Loucy (cell line): ENCODE measurements around the gene STK38L.

Experiments
- EZH2phosphoT487 ChIP-seq: fragments of 200-600 bp; IDR thresholded peaks from 2 replicates; pipeline ENCODE4 v1.6.1; 2018; ENCODE audit warnings: antibody characterized with exemption, mild to moderate bottlenecking, moderate library complexity, borderline replicate concordance
- TF ChIP-seq, protein P1 (sequence below): fragments of 200-600 bp; sonication (generic); conservative IDR thresholded peaks from 2 replicates; pipeline ENCODE4 v1.5.1; 2014; ENCODE audit warnings: mild to moderate bottlenecking, antibody characterized with exemption, low read length

DNA sequence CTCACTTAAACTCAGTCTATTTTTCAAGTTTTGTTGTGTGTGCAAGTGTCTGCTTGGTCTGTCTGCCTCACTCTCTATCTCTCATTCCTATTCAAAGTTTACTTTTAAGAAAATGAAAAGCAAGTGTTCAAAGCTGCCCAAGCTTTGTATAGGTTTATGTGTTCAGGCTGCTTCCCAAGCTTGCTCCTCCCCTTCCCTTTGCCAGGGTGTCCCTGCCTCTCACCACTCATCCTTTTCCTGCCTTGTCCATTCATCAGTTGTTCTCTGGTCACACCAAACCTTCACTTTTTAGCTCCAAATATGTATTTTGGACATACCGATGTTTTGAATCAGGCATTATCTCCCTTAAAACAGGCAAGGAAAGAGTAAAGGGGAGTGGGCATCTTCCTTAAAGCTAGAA lies 41.3 kb downstream of the STK38L start:
- TF ChIP-seq, protein P1, sequence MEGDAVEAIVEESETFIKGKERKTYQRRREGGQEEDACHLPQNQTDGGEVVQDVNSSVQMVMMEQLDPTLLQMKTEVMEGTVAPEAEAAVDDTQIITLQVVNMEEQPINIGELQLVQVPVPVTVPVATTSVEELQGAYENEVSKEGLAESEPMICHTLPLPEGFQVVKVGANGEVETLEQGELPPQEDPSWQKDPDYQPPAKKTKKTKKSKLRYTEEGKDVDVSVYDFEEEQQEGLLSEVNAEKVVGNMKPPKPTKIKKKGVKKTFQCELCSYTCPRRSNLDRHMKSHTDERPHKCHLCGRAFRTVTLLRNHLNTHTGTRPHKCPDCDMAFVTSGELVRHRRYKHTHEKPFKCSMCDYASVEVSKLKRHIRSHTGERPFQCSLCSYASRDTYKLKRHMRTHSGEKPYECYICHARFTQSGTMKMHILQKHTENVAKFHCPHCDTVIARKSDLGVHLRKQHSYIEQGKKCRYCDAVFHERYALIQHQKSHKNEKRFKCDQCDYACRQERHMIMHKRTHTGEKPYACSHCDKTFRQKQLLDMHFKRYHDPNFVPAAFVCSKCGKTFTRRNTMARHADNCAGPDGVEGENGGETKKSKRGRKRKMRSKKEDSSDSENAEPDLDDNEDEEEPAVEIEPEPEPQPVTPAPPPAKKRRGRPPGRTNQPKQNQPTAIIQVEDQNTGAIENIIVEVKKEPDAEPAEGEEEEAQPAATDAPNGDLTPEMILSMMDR: no peak
- TF ChIP-seq EZH2phosphoT487: no peak
